ENCODE measurements around the gene PDE1A. TPM values are rescaled to one million over a fixed set of nuclear protein-coding genes. Genes with fewer than 3 reads are reported as not detected.

Gene PDE1A
- polyA plus RNA-seq, 1 experiment, result 4.3 TPM

- CTCF ChIA-PET, result interaction anchor here (0.7 kb wide), 1 partner anchor 66 kb away, joined by 3 read pairs; no protein-coding TSS in a partner anchor
- Histone ChIP-seq H3K27ac (ENCODE audit: low read depth, low read length) (no peak overlapping the region), H3K9me3 (ENCODE audit: control insufficient read depth, insufficient read depth, low read length) (peaks cover 12% of the 10 kb centered on the region), H3K4me3 (ENCODE audit: low read depth, low read length) (no peak overlapping the region), H3K27me3 (ENCODE audit: control insufficient read depth, insufficient read depth, low read length) (no peaks in the 10 kb centered on the region)
- no peak for DNase-seq (ENCODE audit: low read depth, low spot score)
- TF ChIP-seq CTCF (IDR thresholded peaks at IDR 0.05; ENCODE audit: low read depth, low read length), result no peak
- POLR2A ChIA-PET, result no interaction called here
Observed at GRCh38 chr2:182384860-182385259, 42.0 kb downstream of the PDE1A start.

GRCh38 chr2:182381225-182381624 is 45.6 kb downstream of the PDE1A start:
- POLR2A ChIA-PET, result no interaction called here
- Histone ChIP-seq H3K27me3 (ENCODE audit: control insufficient read depth, insufficient read depth, low read length) (no peaks in the 10 kb centered on the region), H3K4me3 (ENCODE audit: low read depth, low read length) (no peak overlapping the region), H3K9me3 (ENCODE audit: control insufficient read depth, insufficient read depth, low read length) (peaks cover 10% of the 10 kb centered on the region), H3K27ac (ENCODE audit: low read depth, low read length) (no peak overlapping the region)
- CTCF ChIA-PET, result interaction anchor here (1.3 kb wide), 1 partner anchor 15 kb away, joined by 3 read pairs; no protein-coding TSS in a partner anchor
- TF ChIP-seq CTCF (IDR thresholded peaks at IDR 0.05; ENCODE audit: low read depth, low read length), result no peak
- no peak for DNase-seq (ENCODE audit: low read depth, low spot score)

GRCh38 chr2:182379241-182379640 is 47.6 kb downstream of the PDE1A start:
- peaks cover 7% of the 10 kb centered on the region; the same call in 1 of the 2 replicates for H3K9me3 ChIP-seq (ENCODE audit: control insufficient read depth, insufficient read depth, low read length)
- H3K27ac ChIP-seq (ENCODE audit: low read depth, low read length), result no peak overlapping the region
- DNase-seq (ENCODE audit: low read depth, low spot score), result no peak
- no peak overlapping the region for H3K4me3 ChIP-seq (ENCODE audit: low read depth, low read length)
- no peaks in the 10 kb centered on the region for H3K27me3 ChIP-seq (ENCODE audit: control insufficient read depth, insufficient read depth, low read length)
- ChIA-PET POLR2A (no interaction called here), CTCF (no interaction called here)
- TF ChIP-seq CTCF (IDR thresholded peaks at IDR 0.05; ENCODE audit: low read depth, low read length), result no peak

GRCh38 chr2:182378759-182379158 is 48.1 kb downstream of the PDE1A start:
- Histone ChIP-seq H3K27me3 (ENCODE audit: control insufficient read depth, insufficient read depth, low read length) (no peaks in the 10 kb centered on the region), H3K4me3 (ENCODE audit: low read depth, low read length) (no peak overlapping the region), H3K9me3 (ENCODE audit: control insufficient read depth, insufficient read depth, low read length) (peaks cover 7% of the 10 kb centered on the region; the same call in 1 of the 2 replicates), H3K27ac (ENCODE audit: low read depth, low read length) (no peak overlapping the region)
- ChIA-PET CTCF (no interaction called here), POLR2A (no interaction called here)
- no peak for TF ChIP-seq CTCF (IDR thresholded peaks at IDR 0.05; ENCODE audit: low read depth, low read length)
- no peak for DNase-seq (ENCODE audit: low read depth, low spot score)

- Histone ChIP-seq H3K27ac (ENCODE audit: low read depth, low read length) (no peak overlapping the region), H3K4me3 (ENCODE audit: low read depth, low read length) (no peak overlapping the region), H3K27me3 (ENCODE audit: control insufficient read depth, insufficient read depth, low read length) (no peaks in the 10 kb centered on the region), H3K9me3 (ENCODE audit: control insufficient read depth, insufficient read depth, low read length) (peaks cover 7% of the 10 kb centered on the region; the same call in 1 of the 2 replicates)
- ChIA-PET CTCF (no interaction called here), POLR2A (no interaction called here)
- TF ChIP-seq CTCF (IDR thresholded peaks at IDR 0.05; ENCODE audit: low read depth, low read length), result no peak
- DNase-seq (ENCODE audit: low read depth, low spot score), result no peak
Observed at GRCh38 chr2:182377467-182377866, 49.4 kb downstream of the PDE1A start.

Data from AG04450 (cell line).